ENCODE measurements around the gene WNT9A.

Gene WNT9A

GRCh38 chr1:227924833-227925574, 22.7 kb downstream of the WNT9A start:
- Histone ChIP-seq H3K4me1 (ENCODE audit: insufficient read depth, low read length) (no peaks in the 10 kb centered on the region), H3K9me3 (ENCODE audit: low read length) (no peaks in the 10 kb centered on the region), H3K4me3 (ENCODE audit: low read depth in 1 of 2, low read length in 2 of 2) (no peak overlapping the region), H3K36me3 (ENCODE audit: insufficient read depth, low read length) (peaks cover 17% of the 10 kb centered on the region), H3K27me3 (ENCODE audit: control insufficient read depth in 1 of 2, insufficient read depth in 2 of 2, low read length in 2 of 2) (no peaks in the 10 kb centered on the region), H3K27ac (ENCODE audit: low read depth, low read length) (no peak overlapping the region), H3K9ac (ENCODE audit: low read length) (no peak overlapping the region)

GRCh38 chr1:227924168-227924832, 23.4 kb downstream of the WNT9A start:
- Histone ChIP-seq H3K9ac (ENCODE audit: low read length) (no peak overlapping the region), H3K36me3 (ENCODE audit: insufficient read depth, low read length) (peaks cover 17% of the 10 kb centered on the region), H3K27ac (ENCODE audit: low read depth, low read length) (no peak overlapping the region), H3K4me1 (ENCODE audit: insufficient read depth, low read length) (no peaks in the 10 kb centered on the region), H3K27me3 (ENCODE audit: control insufficient read depth in 1 of 2, insufficient read depth in 2 of 2, low read length in 2 of 2) (no peaks in the 10 kb centered on the region), H3K9me3 (ENCODE audit: low read length) (no peaks in the 10 kb centered on the region), H3K4me3 (ENCODE audit: low read depth in 1 of 2, low read length in 2 of 2) (no peak overlapping the region)

- peaks cover 17% of the 10 kb centered on the region for H3K36me3 ChIP-seq (ENCODE audit: insufficient read depth, low read length)
- no peak overlapping the region for H3K27ac ChIP-seq (ENCODE audit: low read depth, low read length)
- no peak overlapping the region for H3K9ac ChIP-seq (ENCODE audit: low read length)
- H3K4me1 ChIP-seq (ENCODE audit: insufficient read depth, low read length), result no peaks in the 10 kb centered on the region
- no peaks in the 10 kb centered on the region for H3K27me3 ChIP-seq (ENCODE audit: control insufficient read depth in 1 of 2, insufficient read depth in 2 of 2, low read length in 2 of 2)
- no peaks in the 10 kb centered on the region for H3K9me3 ChIP-seq (ENCODE audit: low read length)
- no peak overlapping the region for H3K4me3 ChIP-seq (ENCODE audit: low read depth in 1 of 2, low read length in 2 of 2)
Measured at GRCh38 chr1:227923353-227924167, 24.2 kb downstream of the WNT9A start.

GRCh38 chr1:227922501-227923352, 25.0 kb downstream of the WNT9A start:
- Histone ChIP-seq H3K4me1 (ENCODE audit: insufficient read depth, low read length) (peaks cover 2% of the 10 kb centered on the region), H3K4me3 (ENCODE audit: low read depth in 1 of 2, low read length in 2 of 2) (no peak overlapping the region), H3K27ac (ENCODE audit: low read depth, low read length) (no peak overlapping the region), H3K9ac (ENCODE audit: low read length) (no peak overlapping the region), H3K9me3 (ENCODE audit: low read length) (no peaks in the 10 kb centered on the region), H3K36me3 (ENCODE audit: insufficient read depth, low read length) (peaks cover 17% of the 10 kb centered on the region), H3K27me3 (ENCODE audit: control insufficient read depth in 1 of 2, insufficient read depth in 2 of 2, low read length in 2 of 2) (no peaks in the 10 kb centered on the region)

GRCh38 chr1:227921461-227922185, 26.1 kb downstream of the WNT9A start:
- Histone ChIP-seq H3K4me3 (ENCODE audit: low read depth in 1 of 2, low read length in 2 of 2) (no peak overlapping the region), H3K27ac (ENCODE audit: low read depth, low read length) (no peak overlapping the region), H3K9ac (ENCODE audit: low read length) (no peak overlapping the region), H3K4me1 (ENCODE audit: insufficient read depth, low read length) (peaks cover 7% of the 10 kb centered on the region), H3K36me3 (ENCODE audit: insufficient read depth, low read length) (peaks cover 17% of the 10 kb centered on the region), H3K27me3 (ENCODE audit: control insufficient read depth in 1 of 2, insufficient read depth in 2 of 2, low read length in 2 of 2) (no peaks in the 10 kb centered on the region), H3K9me3 (ENCODE audit: low read length) (no peaks in the 10 kb centered on the region)

GRCh38 chr1:227920896-227921295, 26.8 kb downstream of the WNT9A start:
- peaks cover 17% of the 10 kb centered on the region for H3K36me3 ChIP-seq (ENCODE audit: insufficient read depth, low read length)
- no peak overlapping the region for H3K9ac ChIP-seq (ENCODE audit: low read length)
- no peak overlapping the region for H3K4me3 ChIP-seq (ENCODE audit: low read depth in 1 of 2, low read length in 2 of 2)
- H3K27ac ChIP-seq (ENCODE audit: low read depth, low read length), result no peak overlapping the region
- no peaks in the 10 kb centered on the region for H3K9me3 ChIP-seq (ENCODE audit: low read length)
- H3K4me1 ChIP-seq (ENCODE audit: insufficient read depth, low read length), result peaks cover 7% of the 10 kb centered on the region
- no peaks in the 10 kb centered on the region for H3K27me3 ChIP-seq (ENCODE audit: control insufficient read depth in 1 of 2, insufficient read depth in 2 of 2, low read length in 2 of 2)

GRCh38 chr1:227920426-227920825, 27.3 kb downstream of the WNT9A start:
- H3K36me3 ChIP-seq (ENCODE audit: insufficient read depth, low read length), result peaks cover 17% of the 10 kb centered on the region
- no peak overlapping the region for H3K4me3 ChIP-seq (ENCODE audit: low read depth in 1 of 2, low read length in 2 of 2)
- no peaks in the 10 kb centered on the region for H3K9me3 ChIP-seq (ENCODE audit: low read length)
- H3K27ac ChIP-seq (ENCODE audit: low read depth, low read length), result no peak overlapping the region
- H3K9ac ChIP-seq (ENCODE audit: low read length), result no peak overlapping the region
- peaks cover 7% of the 10 kb centered on the region for H3K4me1 ChIP-seq (ENCODE audit: insufficient read depth, low read length)
- H3K27me3 ChIP-seq (ENCODE audit: control insufficient read depth in 1 of 2, insufficient read depth in 2 of 2, low read length in 2 of 2), result no peaks in the 10 kb centered on the region

GRCh38 chr1:227919906-227920305, 27.8 kb downstream of the WNT9A start:
- H3K27ac ChIP-seq (ENCODE audit: low read depth, low read length), result no peak overlapping the region
- no peak overlapping the region for H3K9ac ChIP-seq (ENCODE audit: low read length)
- H3K9me3 ChIP-seq (ENCODE audit: low read length), result no peaks in the 10 kb centered on the region
- H3K27me3 ChIP-seq (ENCODE audit: control insufficient read depth in 1 of 2, insufficient read depth in 2 of 2, low read length in 2 of 2), result no peaks in the 10 kb centered on the region
- H3K4me3 ChIP-seq (ENCODE audit: low read depth in 1 of 2, low read length in 2 of 2), result no peak overlapping the region
- peaks cover 7% of the 10 kb centered on the region for H3K4me1 ChIP-seq (ENCODE audit: insufficient read depth, low read length)
- peaks cover 17% of the 10 kb centered on the region for H3K36me3 ChIP-seq (ENCODE audit: insufficient read depth, low read length)

GRCh38 chr1:227918736-227919135, 29.0 kb downstream of the WNT9A start:
- H3K9ac ChIP-seq (ENCODE audit: low read length), result no peak overlapping the region
- H3K27me3 ChIP-seq (ENCODE audit: control insufficient read depth in 1 of 2, insufficient read depth in 2 of 2, low read length in 2 of 2), result no peaks in the 10 kb centered on the region
- H3K4me3 ChIP-seq (ENCODE audit: low read depth in 1 of 2, low read length in 2 of 2), result no peak overlapping the region
- H3K27ac ChIP-seq (ENCODE audit: low read depth, low read length), result no peak overlapping the region
- peaks cover 7% of the 10 kb centered on the region for H3K4me1 ChIP-seq (ENCODE audit: insufficient read depth, low read length)
- no peaks in the 10 kb centered on the region for H3K9me3 ChIP-seq (ENCODE audit: low read length)
- peaks cover 17% of the 10 kb centered on the region for H3K36me3 ChIP-seq (ENCODE audit: insufficient read depth, low read length)

- Histone ChIP-seq H3K36me3 (ENCODE audit: insufficient read depth, low read length) (peaks cover 15% of the 10 kb centered on the region), H3K27ac (ENCODE audit: low read depth, low read length) (no peak overlapping the region), H3K9ac (ENCODE audit: low read length) (no peak overlapping the region), H3K4me1 (ENCODE audit: insufficient read depth, low read length) (peaks cover 7% of the 10 kb centered on the region), H3K27me3 (ENCODE audit: control insufficient read depth in 1 of 2, insufficient read depth in 2 of 2, low read length in 2 of 2) (no peaks in the 10 kb centered on the region), H3K9me3 (ENCODE audit: low read length) (no peaks in the 10 kb centered on the region), H3K4me3 (ENCODE audit: low read depth in 1 of 2, low read length in 2 of 2) (no peak overlapping the region)
Measured at GRCh38 chr1:227918083-227918700, 29.5 kb downstream of the WNT9A start.

All from muscle layer of colon (tissue), 2 donors.